Body of pancreas (tissue), 4 donors: ENCODE measurements around the gene KDELR1. TPM values are rescaled to one million over a fixed set of nuclear protein-coding genes. Genes with fewer than 3 reads are reported as not detected.

Experiments used
- ATAC-seq: fragments of 150-250 bp; one replicate; pipeline ENCODE4 v1.9.1; 2016
- DNase-seq, 4 donors: peaks; one replicate each; pipeline ENCODE4 v3.0.0-alpha.2; 2019
- H3K27ac ChIP-seq, 4 donors: fragments of 200-600 bp; sonication (generic); 1 replicate in 3 of 4; 2 replicates in 1 of 4; pipeline versions ENCODE4 v1.5.1 to v1.6.1; 2016 to 2019; ENCODE audit warnings: mild to moderate bottlenecking in 1 of 4, mixed read lengths in 1 of 4, moderate library complexity in 1 of 4
- H3K27me3 ChIP-seq, 2 donors: fragments of 200-600 bp; sonication (generic); one replicate each; pipeline ENCODE4 v1.6.0; 2016; ENCODE audit warnings: mild to moderate bottlenecking in 1 of 2
- H3K36me3 ChIP-seq, 2 donors: fragments of 200-600 bp; sonication (generic); replicated peaks in 1 of 2; 2 replicates each; pipeline ENCODE4 v1.5.1; 2016; ENCODE audit warnings: low read depth in 2 of 2; ENCODE audit not compliant: insufficient read depth in 1 of 2
- H3K4me1 ChIP-seq: fragments of 200-600 bp; sonication (generic); one replicate; pipeline ENCODE4 v1.6.0; 2016
- H3K4me3 ChIP-seq, 2 donors: fragments of 200-600 bp; sonication (generic); 1 replicate in 1 of 2; 2 replicates in 1 of 2; pipeline ENCODE4 v1.5.1; 2016 to 2019
- H3K9me3 ChIP-seq, 3 donors: fragments of 200-600 bp; sonication (generic); 1 replicate in 2 of 3; 2 replicates in 1 of 3; pipeline ENCODE4 v1.5.1; 2016
- CTCF ChIP-seq, 7 experiments: fragments of 450-650 bp in 4 of 7; fragments of 200-600 bp in 3 of 7; sonication (generic) in 3 of 7; IDR thresholded peaks; one replicate each; pipeline ENCODE4 v1.5.1; 2016 to 2019; ENCODE audit warnings: antibody characterized with exemption in 7 of 7
- POLR2A ChIP-seq, 3 donors: fragments of 450-650 bp; IDR thresholded peaks; one replicate each; pipeline ENCODE4 v1.6.1; 2016; ENCODE audit warnings: antibody characterized with exemption in 3 of 3, mild to moderate bottlenecking in 2 of 3
- WGBS, 2 donors: methylation state at CpG; one replicate each; pipeline ENCODE4 v1.1.5; 2017; 5-methylcytosine and 5-hydroxymethylcytosine counted together
- intact Hi-C: fragments of 100-400 bp; cut with DNase I; formaldehyde crosslinking; loops from one replicate; pipeline ENCODE4 v1.15.1; 2023
- total RNA-seq, 2 donors: library from RNA; depleted of rRNA; stranded (reverse); fragments of >200 nt; gene quantifications; one replicate each; pipeline ENCODE4 v1.1.0, GENCODE V29; 2016

Gene KDELR1
- total RNA-seq, 2 donors from 2014 or later: 47.5 to 51.4 TPM

DNA sequence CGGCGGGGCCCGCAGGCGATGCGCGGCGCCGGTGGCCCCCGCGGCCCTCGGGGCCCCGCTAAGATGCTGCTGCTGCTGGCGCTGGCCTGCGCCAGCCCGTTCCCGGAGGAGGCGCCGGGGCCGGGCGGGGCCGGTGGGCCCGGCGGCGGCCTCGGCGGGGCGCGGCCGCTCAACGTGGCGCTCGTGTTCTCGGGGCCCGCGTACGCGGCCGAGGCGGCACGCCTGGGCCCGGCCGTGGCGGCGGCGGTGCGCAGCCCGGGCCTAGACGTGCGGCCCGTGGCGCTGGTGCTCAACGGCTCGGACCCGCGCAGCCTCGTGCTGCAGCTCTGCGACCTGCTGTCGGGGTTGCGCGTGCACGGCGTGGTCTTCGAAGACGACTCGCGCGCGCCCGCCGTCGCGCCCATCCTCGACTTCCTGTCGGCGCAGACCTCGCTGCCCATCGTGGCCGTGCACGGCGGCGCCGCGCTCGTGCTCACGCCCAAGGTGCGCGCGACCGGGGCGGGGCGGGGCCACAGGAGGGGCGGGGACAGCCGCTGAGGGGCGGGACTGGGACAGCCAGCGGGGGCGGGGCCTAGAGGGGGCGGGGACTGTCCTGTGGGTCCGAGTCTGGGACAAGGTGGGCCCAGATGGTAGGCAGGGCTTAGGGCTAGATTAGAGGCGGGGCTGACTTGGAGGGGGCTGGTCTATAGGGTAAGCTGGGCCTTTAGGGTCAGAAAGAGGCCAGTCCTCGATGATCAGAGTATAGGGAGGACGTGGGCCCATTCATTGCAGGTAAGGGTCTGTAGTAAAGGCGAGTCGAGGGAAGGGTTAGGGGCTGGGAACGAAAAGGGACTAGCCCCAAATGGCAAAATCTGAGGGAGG lies 7.3 kb upstream of the KDELR1 start:
- H3K27me3 ChIP-seq: peaks cover 0 to 35% of the 10 kb centered on the region in 2 donors
- TF ChIP-seq CTCF (IDR thresholded peaks at IDR 0.05): no peak
- no peak for TF ChIP-seq POLR2A (IDR thresholded peaks at IDR 0.05)

GRCh38 chr19:48398102-48398374 lies 6.7 kb upstream of the KDELR1 start:
- Histone ChIP-seq H3K36me3 (no peaks in the 10 kb centered on the region), H3K27me3 (peaks cover 0 to 40% of the 10 kb centered on the region in 2 donors), H3K9me3 (no peaks in the 10 kb centered on the region), H3K27ac (no peak overlapping the region), H3K4me1 (peaks cover 19% of the 10 kb centered on the region), H3K4me3 (no peak overlapping the region)
- intact Hi-C loops: no loop called here
- ATAC-seq (no peak), DNase-seq (no peak)
- no peak for TF ChIP-seq POLR2A (IDR thresholded peaks at IDR 0.05)
- no peak for TF ChIP-seq CTCF (IDR thresholded peaks at IDR 0.05)
- 4 to 8% methylated on average over 12 to 17 of the region's 17 CpGs for WGBS, 2 donors

More for the DNA sequence above, 7.3 kb upstream of the KDELR1 start:
- Histone ChIP-seq H3K4me3 (no peak overlapping the region), H3K9me3 (no peaks in the 10 kb centered on the region), H3K4me1 (peaks cover 15% of the 10 kb centered on the region), H3K27ac (no peak overlapping the region), H3K36me3 (no peaks in the 10 kb centered on the region)
- intact Hi-C loops: no loop called here
- 17 to 86% methylated on average over 6 to 30 of the region's 104 CpGs for WGBS, 2 donors
- DNase-seq: peak; percentile 55 to 75 (median 64)
- ATAC-seq: peak; percentile 62

DNA sequence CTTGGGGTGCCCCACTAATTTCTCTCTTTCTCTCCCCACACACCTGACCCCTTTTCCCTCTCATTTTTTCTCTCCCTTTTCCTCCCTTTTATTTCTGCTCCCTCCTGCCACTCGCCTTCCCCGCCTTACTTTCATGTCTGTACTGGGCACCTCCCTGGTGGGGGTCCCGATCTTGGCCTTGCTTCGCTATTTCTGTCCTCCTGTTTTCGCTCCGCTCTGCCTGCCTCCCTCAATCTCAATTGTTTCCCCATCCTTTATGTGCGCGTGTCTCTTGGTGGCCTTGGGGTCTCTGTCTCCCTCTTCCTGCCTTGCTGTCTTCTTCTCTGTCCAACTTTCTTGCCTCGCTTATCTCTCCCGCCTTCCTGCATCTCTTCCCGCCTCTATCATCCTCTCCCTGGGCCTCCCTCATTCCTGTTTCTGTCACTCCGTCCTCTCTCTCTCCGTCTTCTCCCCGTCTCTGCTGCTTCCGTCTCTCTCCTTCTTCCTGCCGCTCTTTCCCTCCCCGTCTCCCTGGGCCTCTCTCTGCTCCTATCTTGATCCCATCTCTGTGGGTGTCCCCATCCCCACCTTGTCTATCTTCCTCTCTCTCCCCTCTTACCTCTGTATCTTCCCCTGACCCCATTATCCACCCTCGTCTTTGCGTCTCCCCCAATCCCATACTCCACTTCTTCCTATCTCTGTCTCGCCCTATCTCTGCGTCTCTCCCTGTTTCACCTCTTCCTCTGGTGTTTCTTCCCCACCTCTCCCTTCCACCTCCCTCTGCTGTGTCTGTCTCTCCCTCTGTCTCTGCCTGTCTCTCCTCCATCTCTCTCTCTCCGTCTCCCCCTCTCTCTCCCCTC lies 6.1 kb upstream of the KDELR1 start:
- H3K27ac ChIP-seq: no peak overlapping the region
- intact Hi-C loops: no loop called here
- H3K9me3 ChIP-seq: no peaks in the 10 kb centered on the region
- WGBS, 2 donors: 49 to 58% methylated on average over 22 of the region's 22 CpGs
- H3K36me3 ChIP-seq: no peaks in the 10 kb centered on the region
- peaks cover 0 to 42% of the 10 kb centered on the region in 2 donors for H3K27me3 ChIP-seq
- peaks cover 19% of the 10 kb centered on the region for H3K4me1 ChIP-seq
- ATAC-seq (no peak), DNase-seq (no peak)
- no peak for TF ChIP-seq CTCF (IDR thresholded peaks at IDR 0.05)
- TF ChIP-seq POLR2A (IDR thresholded peaks at IDR 0.05): no peak
- no peak overlapping the region for H3K4me3 ChIP-seq

DNA sequence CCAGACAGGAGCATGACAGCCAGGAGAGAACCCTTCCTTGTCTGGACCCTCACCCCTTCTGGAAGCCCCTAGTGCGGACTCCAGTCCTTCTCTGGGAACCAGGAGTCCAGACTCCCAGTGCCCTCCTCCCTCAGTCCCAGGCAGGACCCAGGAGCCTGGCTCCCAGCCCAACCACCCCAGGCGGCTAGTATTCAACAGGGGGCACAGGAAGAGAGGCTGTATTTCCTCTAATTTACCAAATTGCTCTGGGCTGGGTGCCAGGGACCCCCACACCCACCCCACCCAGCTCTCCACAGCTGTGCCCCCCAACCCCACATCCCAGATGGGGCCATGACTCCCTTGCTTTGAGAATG lies 5.4 kb upstream of the KDELR1 start:
- intact Hi-C loops: no loop called here
- ATAC-seq (no peak), DNase-seq (no peak)
- no peaks in the 10 kb centered on the region for H3K36me3 ChIP-seq
- peaks cover 19% of the 10 kb centered on the region for H3K4me1 ChIP-seq
- no peak for TF ChIP-seq POLR2A (IDR thresholded peaks at IDR 0.05)
- no peak for TF ChIP-seq CTCF (IDR thresholded peaks at IDR 0.05)
- WGBS, 2 donors: 40 to 42% methylated on average over 2 of the region's 2 CpGs
- no peak overlapping the region for H3K4me3 ChIP-seq
- H3K27me3 ChIP-seq: peaks cover 0 to 42% of the 10 kb centered on the region in 2 donors
- H3K27ac ChIP-seq: no peak overlapping the region
- no peaks in the 10 kb centered on the region for H3K9me3 ChIP-seq
